GM18498 (cell line): ENCODE data around the gene SETDB1.
"Not testable (repeated sequence)": the region's sequence is repeated elsewhere in the genome, so short reads cannot be mapped to it uniquely, and the experiment has no call there.

ENCODE experiments used
- ATAC-seq: cut with Tn5 transposase; IDR thresholded peaks from one replicate; pipeline ENCODE4 v1.9.1; 2021; ENCODE audit warnings: mild to moderate bottlenecking, moderate library complexity; ENCODE audit not compliant: unreplicated experiment

The SETDB1 gene

DNA sequence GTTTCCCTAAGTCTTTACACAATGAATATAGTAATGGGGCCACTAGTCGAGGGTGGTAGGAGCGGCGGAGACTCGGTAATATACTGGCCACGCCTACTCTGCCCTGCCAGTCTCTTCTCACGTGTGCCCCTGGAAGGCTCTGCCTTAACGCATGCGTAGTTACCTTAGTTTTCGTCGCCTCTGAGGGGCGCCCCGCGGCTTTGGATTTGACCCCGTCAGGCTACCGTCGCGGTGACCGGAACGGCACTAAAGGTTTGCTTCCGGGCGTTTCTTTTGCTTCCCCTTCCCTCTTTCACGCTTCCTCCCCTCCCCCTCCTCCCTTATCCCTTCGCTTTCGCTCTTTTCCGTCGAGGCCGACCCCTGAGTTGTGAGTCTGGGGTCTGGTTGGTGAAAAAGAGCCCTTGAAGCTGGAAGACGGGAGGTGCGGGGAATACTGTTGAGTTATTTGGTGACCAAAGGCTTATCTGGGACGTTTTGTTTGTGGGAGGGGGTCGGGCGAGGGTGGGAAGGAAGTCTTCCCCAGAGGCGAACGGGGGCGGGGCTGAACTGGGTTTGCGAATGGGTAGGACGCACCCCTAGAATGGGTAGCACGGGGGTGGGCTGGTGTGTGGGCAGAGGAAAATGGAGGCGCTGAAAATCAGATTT, at the start of gene SETDB1:
SETDB1 (plus strand) TSS at position 267 of the 645 bp plus-strand sequence. CDS start 1,352 bp downstream, outside the sequence.
- peak; percentile 89 for ATAC-seq

- not testable (repeated sequence) for ATAC-seq
Measured at GRCh38 chr1:150878931-150879330, 47.2 kb upstream of the SETDB1 start.

DNA sequence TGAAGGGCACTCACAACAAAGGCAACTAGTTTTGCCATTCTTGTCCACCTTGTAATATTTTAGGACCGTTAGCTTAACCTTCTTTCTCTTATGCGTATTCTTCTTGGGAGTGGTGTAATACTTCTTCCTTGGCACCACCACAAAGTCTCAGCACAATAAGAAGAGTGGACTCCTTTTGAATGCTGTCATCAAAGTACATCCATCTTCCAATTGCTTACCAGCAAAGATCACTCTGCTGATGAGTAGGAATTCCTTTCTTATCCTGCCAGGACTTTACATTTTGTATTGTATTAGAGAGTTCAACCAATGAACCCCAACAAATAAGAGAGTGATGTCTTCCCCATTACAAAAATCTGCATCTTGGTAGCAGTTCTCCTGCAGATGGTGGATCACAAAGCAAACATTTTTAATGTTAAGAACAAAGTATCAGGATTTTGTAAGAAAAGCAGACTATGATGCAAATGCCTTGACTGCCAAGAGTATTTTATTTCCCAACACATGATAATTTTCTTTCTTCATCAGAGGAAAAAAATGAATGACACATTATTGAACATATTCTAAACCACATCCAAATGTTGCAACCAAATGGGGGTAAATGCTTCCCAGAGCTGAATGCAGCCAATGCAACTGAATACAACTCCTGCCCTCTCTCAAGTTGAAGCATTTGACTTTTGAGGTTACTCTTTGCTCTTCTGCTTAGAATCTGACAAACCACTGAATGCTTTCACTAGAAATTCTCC, 44.7 kb upstream of the SETDB1 start:
- no peak for ATAC-seq

- ATAC-seq: not testable (repeated sequence)
Measured at GRCh38 chr1:150883121-150883520, 43.0 kb upstream of the SETDB1 start.

DNA sequence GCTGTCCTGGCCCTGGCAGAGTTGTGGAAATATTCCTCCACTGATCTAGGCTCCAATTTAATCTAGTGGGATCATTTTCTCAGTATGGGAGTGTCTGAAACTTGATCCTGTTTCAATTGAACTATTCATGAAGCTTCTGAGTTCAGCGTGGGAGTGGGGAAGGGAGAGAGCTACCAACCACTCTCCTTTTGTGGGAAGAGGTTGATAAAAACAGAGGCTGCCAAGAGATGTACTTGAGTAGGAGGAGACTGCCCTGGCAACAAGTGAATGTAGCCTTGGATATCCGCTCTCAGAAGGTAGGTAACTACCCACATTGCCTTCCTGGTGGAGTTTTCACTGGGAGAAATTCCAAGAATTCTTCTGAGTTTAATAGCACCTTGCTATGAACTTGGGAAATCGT, 39.1 kb upstream of the SETDB1 start, which contains the start of gene CTXND2:
CTXND2 (plus strand) TSS at position 119 of the 400 bp plus-strand sequence. CDS start 25,179 bp downstream, outside the sequence.
- no peak for ATAC-seq

- ATAC-seq: no peak
Measured at GRCh38 chr1:150888727-150889126, 37.4 kb upstream of the SETDB1 start.

DNA sequence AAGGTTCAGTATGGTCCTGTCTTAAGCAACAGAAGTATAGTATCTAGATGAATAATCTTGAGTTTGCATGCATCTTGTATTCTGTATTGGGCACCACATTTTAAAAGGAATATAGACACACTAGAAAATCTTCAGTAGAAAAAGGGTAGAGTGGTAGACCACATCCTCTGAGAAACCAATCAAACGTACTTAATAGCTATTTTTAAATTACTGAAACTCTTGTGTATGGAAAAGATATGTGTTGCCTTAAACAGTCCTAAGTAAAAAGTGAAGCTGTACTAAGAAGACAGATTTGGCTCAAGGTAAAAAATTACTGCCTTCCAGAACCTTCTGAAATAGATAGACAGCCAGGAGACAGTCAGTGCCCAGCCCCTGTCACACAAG, 36.1 kb upstream of the SETDB1 start:
- ATAC-seq: peak; percentile 69

DNA sequence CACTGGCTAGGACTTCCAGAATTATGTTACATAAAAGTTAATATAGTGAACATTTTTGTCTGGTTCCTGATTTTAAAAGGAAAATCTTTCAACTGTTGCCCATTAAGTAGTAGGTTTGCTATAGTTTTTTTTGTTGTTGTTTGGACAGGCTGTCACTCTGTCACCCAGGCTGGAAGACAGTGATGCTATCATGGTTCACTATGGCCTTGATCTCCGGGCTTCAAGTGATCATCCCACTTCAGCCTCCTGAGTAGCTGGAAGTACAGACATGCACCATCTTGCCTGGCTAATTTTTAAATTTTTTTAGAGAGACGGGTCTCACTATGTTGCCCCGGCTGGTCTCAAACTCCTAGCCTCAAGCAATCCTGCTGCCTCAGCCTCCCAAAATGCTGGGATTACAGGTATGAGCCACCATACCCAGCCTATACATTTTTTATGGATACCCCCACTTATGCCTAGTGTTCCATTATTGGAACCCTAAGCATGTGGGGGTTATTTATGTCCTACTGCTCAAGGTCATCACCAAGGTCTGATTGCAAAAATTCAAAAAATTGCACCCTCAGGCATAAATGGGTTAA, 32.7 kb upstream of the SETDB1 start:
- ATAC-seq: no peak

GRCh38 chr1:150895618-150896017, 30.5 kb upstream of the SETDB1 start:
- no peak for ATAC-seq

- not testable (repeated sequence) for ATAC-seq
Measured at GRCh38 chr1:150899795-150900194, 26.4 kb upstream of the SETDB1 start.

DNA sequence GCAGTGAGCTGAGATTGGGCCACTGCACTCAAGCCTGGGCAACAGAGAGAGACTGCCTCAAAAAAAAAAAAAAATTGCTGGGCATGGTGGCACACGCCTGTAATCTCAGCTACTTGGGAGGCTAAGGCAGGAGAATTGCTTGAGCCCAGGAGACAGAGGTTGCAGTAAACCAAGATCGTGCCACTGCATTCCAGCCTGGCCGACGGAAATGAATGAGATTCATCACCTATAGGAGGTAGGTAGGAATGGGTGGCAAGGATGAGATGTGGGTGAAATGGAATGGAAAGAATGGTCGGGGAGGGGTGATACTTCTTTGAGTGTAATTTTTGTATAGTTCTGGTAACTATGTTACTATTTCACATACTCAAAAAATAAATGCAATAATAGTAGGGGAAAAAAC, 23.8 kb upstream of the SETDB1 start:
- no peak for ATAC-seq

GRCh38 chr1:150902751-150903150, 23.4 kb upstream of the SETDB1 start:
- ATAC-seq: no peak

DNA sequence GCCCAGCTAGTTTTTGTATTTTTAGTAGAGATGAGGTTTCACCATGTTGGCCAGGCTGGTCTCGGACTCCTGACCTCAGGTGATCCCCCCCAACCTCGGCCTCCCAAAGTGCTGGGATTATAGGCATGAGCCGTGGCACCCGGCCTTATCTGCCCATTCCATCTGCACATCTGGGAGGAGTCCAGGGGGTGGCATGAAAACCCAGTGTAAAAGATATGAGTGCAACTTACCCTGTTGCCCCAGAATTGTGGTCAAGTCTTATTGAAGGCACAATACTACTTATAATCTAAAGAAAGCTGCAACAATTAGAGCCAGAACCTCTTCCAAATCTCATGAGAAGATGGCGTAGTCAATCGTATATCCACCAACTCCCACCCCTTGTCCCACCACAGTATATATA, 20.9 kb upstream of the SETDB1 start:
- ATAC-seq: no peak

GRCh38 chr1:150906329-150906728, 19.8 kb upstream of the SETDB1 start:
- ATAC-seq: no peak

GRCh38 chr1:150906813-150907212, 19.4 kb upstream of the SETDB1 start:
- ATAC-seq: no peak

DNA sequence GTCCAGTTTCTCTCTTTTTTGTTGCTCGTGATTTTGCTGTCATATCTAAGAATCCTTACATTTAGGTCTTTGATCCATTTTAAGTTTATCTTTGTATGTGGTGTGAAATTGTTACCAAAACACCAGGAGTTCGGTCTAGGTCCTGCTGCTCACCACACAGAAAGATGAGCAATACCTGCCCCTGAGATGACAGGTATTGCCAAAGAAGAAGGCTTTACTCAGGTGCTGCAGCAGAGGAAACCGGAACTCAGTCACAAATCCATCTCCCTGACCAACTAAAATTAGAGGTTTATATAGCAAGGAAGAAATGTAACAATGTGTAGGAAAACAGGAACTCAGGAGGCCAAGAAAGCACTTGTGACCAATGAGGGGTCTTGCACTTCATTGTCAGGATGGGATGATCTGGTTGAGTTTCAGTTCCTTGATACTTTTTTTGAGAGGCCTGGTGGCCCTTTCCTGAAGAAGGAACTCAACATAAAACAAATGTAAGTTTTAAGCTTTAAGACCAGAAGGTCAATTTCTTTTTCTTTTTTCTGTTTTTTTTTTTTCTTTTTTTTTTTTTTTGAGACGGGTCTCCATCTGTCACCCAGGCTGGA, 16.5 kb upstream of the SETDB1 start:
- no peak for ATAC-seq

DNA sequence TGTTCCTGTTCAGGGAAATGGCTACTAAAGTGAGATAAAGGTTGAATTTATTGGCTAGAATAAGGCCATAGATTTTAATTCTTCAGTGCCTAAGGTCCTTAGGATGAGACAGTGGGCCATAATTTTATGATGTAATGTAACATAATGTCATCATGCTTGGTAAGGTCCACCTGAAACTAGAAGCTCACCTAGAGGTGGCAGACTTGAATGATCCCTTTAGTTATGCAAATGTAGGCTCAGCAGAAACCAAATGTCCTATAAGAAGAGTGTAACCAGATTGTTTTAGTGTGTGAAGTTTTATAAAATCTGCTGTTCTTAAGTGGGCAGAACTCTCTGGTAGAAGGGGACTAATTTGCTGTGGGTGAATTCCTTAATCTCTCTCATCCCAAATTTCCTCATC, 13.5 kb upstream of the SETDB1 start:
- no peak for ATAC-seq

DNA sequence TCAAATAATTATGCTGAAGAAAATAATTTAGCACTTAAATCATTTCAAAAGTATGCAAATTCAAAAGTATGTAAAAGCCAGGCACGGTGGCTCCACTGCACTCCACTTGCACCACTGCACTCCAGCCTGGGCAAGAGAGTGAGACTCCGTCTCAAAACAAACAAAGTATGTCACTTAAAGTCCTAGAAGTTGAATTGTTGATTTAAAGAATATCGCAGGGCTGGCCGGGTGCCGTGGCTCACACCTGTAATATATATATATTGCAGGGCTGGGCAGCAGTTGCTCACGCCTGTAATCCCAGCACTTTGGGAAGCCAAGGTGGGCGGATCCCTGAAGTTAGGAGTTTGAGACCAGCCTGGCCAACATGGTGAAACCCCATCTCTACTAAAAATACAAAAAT, 8.8 kb upstream of the SETDB1 start:
- ATAC-seq: no peak

DNA sequence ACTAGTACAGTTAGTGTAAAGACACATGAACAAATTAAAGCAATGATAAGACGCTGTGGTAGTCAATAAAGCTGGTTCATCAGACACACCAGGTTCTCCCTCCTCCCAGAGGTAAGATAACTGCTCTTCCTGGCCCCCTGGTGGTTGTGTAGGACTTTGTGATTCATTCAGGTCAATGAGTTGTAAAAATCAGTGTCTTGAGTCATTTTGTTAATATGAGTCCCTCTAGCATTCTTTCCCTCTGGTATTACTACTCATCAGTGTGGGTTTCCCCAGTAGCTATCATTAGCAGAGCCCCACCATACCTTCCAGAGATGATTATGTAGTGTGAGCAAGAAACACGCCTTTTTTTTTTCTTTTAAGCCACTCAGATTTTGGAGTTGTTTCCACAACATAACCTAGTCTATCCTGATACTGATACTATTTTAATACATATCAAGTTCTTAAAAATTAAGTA, 3.6 kb upstream of the SETDB1 start:
- peak; percentile 38 for ATAC-seq

DNA sequence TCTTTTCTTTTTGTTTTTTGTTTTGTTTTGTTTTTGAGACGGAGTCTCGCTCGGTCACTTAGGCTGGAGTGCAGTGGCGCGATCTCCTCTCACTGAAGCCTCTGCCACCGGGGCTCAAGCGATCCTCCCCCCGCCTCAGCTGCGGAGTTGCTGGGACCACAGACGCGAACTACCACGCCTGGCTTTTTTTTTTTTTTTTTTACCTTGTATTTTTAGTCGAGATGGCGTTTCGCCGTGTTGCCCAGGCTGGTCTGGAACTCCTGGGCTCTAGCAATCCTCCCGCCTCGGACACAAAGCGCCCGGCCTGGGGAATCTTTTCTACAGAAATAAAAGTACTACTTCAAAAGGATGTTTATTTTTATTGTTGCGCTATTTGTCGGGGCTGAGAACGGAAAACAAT, 1.1 kb upstream of the SETDB1 start:
- ATAC-seq: no peak

DNA sequence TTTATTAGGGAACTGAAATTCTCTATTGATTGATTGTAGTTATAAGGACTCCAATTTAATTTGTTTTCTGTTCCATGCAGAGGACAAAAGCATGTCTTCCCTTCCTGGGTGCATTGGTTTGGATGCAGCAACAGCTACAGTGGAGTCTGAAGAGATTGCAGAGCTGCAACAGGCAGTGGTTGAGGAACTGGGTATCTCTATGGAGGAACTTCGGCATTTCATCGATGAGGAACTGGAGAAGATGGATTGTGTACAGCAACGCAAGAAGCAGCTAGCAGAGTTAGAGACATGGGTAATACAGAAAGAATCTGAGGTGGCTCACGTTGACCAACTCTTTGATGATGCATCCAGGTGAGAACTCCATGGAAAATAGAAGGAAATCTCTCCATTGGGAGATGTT, 1.5 kb downstream of the SETDB1 start:
- no peak for ATAC-seq

- ATAC-seq: no peak
Measured at GRCh38 chr1:150928286-150928685, 2.1 kb downstream of the SETDB1 start.
